ENCODE measurements around the gene CPNE2.

DNA sequence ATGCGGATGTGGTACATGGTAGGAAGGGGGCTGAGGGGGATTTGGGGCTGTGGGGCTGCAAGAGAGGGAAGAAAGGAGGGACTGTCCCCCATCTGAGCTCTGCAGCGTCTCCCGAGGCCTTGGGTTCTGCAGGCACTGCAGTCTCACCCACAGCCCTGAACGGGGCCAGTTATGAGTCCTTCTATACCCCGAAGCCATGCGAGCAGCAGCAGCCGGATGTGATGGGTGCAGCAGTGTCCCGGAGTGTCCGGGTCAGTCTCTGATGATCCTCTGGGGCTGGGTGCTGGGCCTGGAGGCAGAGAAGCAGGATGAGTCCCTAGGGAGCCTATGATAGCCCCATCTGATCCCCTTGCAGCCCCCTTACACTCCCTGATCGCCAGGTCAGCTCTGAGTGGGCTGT, 41.5 kb downstream of the CPNE2 start:
- TF ChIP-seq, protein P1, sequence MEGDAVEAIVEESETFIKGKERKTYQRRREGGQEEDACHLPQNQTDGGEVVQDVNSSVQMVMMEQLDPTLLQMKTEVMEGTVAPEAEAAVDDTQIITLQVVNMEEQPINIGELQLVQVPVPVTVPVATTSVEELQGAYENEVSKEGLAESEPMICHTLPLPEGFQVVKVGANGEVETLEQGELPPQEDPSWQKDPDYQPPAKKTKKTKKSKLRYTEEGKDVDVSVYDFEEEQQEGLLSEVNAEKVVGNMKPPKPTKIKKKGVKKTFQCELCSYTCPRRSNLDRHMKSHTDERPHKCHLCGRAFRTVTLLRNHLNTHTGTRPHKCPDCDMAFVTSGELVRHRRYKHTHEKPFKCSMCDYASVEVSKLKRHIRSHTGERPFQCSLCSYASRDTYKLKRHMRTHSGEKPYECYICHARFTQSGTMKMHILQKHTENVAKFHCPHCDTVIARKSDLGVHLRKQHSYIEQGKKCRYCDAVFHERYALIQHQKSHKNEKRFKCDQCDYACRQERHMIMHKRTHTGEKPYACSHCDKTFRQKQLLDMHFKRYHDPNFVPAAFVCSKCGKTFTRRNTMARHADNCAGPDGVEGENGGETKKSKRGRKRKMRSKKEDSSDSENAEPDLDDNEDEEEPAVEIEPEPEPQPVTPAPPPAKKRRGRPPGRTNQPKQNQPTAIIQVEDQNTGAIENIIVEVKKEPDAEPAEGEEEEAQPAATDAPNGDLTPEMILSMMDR (IDR thresholded peaks at IDR 0.05) = no peak
- no peak for TF ChIP-seq POLR2A (IDR thresholded peaks at IDR 0.05)
